HG02970 (cell line): ENCODE data around the gene PLA2G5.

Source experiments
- ATAC-seq: cut with Tn5 transposase; IDR thresholded peaks from one replicate; pipeline ENCODE4 v1.9.1; 2021; ENCODE audit warnings: mild to moderate bottlenecking, moderate library complexity, moderate number of reproducible peaks; ENCODE audit not compliant: unreplicated experiment, low FRiP score

The PLA2G5 gene

GRCh38 chr1:20063861-20064292 is 6.1 kb upstream of the PLA2G5 start:
- no peak for ATAC-seq

- ATAC-seq = no peak
Observed at GRCh38 chr1:20068722-20069121, 1.3 kb upstream of the PLA2G5 start.

DNA sequence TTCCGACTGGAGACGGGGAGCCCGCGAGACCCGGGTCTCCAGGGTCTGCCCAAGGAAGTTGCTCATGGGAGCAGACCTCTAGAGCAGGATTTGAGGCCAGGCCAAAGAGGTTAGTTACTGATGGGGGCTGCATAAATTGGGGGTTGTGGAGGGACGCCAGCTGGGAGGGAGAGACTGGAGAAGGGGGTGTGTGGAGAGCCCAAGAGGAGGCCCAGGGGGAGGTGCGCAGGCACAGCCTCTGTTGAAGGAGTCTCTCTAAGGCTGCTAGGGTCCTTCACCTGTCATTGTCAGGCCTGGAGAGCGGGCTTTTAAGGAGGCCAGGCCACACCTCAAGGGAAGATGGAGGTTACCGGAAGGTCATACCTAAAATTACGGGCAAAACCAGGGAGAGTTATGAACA is 363 bp downstream of the PLA2G5 start:
- no peak for ATAC-seq

DNA sequence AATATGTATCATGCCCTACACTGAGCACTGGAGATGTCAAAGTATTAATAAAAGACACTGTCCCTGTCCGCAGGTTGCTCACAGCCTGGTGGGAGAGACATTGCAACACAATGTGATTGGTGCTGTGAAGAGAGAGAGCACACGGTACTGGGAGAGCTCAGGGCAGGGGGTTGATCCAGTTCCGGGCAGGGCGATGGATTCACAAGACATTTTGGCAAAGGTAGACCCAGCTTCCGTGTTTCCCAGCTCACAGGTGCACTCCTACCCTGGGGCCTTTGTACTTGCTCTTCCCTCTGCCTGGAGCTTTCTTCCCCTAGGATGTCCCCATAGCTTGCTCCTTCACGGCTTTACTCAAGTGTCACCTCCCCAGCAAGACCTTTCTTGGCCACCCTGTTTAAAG is 1.4 kb downstream of the PLA2G5 start:
- no peak for ATAC-seq

- no peak for ATAC-seq
Observed at GRCh38 chr1:20072771-20073170, 2.8 kb downstream of the PLA2G5 start.

DNA sequence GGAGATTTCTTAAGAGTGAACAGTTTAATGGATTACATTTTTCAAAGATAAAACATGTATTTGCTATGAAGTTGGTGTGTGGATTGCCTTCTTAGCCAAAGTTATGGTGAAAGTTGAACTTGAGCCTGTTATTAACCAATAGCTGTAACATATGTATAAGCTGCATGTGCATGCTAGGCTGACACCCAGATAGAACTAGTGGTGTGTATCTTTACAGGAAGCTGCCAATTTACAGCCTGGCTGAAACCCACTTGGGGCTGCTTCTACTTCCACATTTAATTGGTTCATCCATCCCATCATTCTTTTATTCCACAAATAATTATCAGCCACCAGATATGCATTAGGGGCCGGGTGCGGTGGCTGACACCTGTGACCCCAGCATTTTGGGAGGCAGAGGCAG is 3.3 kb downstream of the PLA2G5 start:
- no peak for ATAC-seq

GRCh38 chr1:20074055-20074724 is 4.2 kb downstream of the PLA2G5 start:
- no peak for ATAC-seq

- no peak for ATAC-seq
Observed at GRCh38 chr1:20074725-20075171, 4.8 kb downstream of the PLA2G5 start.

DNA sequence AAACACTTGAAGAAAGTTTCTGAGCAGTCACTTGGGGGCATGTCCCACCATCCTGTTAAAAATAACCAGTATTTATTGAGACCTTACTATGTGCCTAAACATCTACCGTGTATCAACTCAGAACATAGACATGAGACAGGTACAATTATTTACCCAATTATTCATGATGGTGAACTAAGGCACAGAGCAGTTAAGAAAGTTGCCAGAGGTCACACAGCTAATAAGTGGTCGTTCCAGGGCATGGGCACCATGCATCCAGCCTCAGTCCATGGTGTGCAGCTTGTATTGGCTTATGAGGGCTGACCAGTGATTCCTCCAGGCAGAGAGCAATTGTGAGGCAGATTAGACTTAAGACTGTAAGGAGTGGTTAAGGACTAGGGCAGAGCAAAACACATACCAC is 5.4 kb downstream of the PLA2G5 start:
- no peak for ATAC-seq

DNA sequence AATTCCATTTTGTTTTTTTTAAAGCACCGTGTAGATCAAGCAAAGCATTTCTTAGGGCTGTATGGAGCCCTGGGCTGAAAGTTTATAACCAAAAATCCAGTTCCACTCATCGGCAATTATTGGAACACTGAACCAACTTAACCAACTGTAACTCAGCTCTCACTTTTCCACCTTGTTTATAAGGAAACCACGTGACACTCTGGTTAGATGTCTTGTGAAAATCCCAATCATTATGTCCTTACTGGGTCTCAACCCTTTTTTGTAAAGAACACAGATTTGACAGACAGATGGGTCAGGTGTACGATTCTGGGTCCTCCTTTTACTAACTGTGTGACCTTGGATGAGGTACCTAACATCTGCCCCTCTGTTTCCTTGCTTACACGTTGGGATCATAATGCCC is 6.2 kb downstream of the PLA2G5 start:
- ATAC-seq = no peak

- ATAC-seq = no peak
Observed at GRCh38 chr1:20076710-20077461, 6.9 kb downstream of the PLA2G5 start.

DNA sequence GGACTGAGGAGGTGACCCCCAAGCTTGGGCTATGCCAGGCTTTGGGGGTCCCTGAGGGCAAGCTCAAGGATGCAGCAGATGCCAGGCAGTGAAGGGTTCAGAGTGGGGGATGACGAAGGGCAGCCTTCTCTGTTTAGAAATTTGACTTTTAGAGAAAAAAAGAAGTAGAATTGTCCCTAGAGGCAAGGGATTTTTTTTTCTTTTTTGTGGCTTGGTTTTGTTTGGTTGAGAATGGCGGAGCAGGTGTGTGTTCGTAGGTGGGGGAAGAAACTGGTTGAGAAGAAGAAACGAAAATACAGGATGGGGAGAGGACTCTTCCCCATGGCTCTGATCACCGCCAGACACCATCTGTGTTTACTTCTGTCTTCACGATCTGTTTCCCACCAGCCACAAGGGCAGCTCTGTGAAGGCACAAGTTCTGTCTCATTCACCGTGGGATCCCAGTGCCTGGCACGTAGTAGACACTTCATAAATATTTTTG is 8.2 kb downstream of the PLA2G5 start:
- ATAC-seq = no peak

DNA sequence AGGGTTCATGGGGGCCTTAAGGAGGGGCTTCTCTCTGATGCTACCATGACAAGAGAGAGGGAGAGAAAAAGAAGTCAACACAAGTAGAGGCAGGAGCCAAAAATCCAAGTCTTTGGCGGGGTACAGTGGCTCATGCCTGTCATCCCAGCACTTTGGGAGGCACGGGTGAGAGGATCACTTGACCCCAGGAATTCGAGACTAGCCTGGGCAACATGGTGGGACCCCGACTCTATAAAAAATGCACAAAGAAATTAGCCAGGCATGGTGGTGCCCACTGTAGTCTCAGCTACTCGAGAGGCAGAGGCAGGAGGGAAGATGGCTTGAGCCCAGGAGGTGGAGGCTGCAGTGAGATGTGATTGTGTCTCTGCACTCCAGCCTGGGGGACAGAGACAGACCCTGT is 8.7 kb downstream of the PLA2G5 start:
- ATAC-seq = no peak

DNA sequence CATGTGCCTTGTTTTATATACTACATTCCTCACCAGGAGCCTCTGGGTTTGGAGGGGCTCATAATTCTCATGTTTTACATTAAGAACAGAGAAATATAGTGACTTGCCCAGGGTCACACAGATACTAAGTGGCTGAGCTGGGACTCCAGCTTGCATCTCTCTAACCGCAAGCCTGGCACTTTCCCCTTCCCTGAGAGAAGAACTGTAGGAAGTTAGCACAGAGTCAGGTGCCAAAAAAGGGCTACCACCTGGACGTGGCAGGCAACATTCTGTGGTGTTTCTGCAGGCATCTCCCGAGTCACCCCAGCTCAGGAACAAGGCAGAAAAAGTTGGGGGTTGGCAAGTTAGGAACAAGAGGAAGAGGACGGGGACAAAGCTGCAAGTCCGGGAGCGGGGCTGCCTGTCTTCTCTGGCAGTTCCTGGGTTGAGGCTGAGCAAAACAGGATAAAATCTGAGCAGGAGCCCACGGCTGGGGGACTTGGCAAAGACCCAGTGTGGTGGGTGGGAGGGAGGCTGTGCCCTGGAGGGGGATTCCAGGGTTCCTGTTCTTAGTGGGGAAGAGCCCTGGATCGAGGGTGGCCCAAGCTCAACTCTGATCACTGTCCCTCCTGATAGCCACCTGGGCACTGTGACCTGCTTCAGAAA is 9.8 kb downstream of the PLA2G5 start:
- ATAC-seq = no peak

DNA sequence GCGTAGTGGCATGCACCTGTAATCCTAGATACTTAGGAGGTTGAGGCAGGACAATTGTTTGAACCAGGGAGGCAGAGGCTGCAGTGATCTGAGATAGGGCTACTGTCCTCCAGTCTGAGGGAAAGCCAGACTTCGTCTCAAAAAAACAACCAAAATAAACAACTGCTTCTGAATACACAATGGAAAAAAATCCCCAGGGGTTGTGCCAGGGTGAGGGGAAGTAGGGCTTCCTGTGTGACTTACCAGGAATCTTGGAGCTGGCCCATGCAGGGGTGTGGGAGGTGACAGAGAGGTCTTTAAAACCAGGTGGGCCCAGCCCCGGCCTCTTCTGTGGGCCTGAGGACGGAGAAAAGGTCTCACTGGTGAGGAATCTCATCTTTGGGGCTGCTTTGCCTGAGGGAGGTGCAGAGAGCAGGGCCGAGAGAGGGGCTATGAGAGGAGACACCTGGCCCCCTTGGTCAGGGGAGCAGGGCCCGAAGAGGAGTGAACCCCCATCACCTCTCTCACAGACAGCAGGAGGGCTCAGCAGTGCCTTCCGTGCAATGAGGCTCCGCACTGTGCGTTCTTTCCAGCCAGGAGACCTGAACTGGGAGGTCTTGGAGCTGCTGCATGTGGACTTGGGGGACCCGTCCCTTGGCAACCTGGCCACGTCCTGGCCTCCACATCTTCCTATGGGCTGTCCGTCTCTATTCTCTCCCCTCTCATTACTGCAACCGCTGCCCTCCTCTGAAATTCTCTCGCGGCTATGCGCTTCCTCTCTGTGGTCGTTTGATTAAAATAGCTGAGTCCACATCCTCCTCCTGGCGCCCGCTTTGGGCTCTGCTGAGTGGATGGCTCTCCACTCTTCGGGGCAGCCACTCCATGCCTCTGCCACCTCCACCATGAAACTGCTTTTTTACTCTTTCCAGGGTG is 10.7 kb downstream of the PLA2G5 start:
- no peak for ATAC-seq

DNA sequence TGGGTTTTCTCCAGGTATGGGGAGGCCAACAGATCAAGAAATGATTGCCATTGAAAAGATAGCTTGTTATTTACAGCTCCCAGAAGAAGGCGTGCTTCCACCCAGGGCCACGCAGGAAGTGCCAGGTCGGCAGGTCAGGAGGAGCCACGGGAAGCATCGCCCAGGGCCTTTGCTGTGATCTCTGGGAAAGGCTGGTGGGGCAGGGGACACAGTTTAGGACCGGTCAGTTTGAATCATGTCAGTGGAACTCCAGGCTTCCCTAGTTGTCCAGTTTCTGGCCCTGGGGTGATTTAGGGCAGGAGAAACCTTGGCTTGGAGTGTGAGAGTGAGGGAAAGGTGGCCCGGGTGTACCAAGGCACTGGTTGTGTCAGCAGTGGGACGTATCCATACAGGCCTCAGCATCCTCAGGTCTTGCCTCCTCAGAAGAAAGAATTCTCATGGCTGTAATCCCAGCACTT is 11.4 kb downstream of the PLA2G5 start:
- ATAC-seq = no peak

- ATAC-seq = no peak
Observed at GRCh38 chr1:20082772-20083171, 12.8 kb downstream of the PLA2G5 start.

- no peak for ATAC-seq
Observed at GRCh38 chr1:20083178-20083944, 13.4 kb downstream of the PLA2G5 start.

GRCh38 chr1:20086800-20087199 is 16.8 kb downstream of the PLA2G5 start:
- ATAC-seq = no peak

DNA sequence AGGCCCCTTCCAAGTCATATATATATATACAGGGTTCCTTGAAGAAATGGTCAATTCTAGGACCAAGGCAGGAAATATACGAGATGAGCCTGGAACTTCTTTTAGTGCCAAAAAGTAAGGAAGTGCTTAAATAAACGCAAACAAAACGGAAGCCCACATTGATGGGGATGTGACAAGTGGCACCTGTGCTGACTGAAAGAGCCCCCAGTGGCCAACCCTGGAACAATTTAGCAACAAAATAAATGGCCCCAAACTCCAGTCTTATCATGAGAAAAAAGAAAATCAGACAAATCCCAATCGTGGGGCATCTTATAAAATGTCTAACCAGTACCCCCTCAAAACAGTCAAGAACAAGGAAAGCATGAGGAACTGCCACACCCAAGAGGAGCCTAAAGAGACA is 17.7 kb downstream of the PLA2G5 start:
- no peak for ATAC-seq
